Trophoblast cell (in vitro differentiated cells and primary cell): ENCODE results near the gene ACRV1.

Experiments used
- DNase-seq, 2 donors: peaks; one replicate each; pipeline ENCODE4 v3.0.0-alpha.2; 2016
- H2AFZ ChIP-seq: 2 replicates; pipeline ENCODE4 v1.6.1; 2013; ENCODE audit warnings: low read length, moderate library complexity, mild to moderate bottlenecking; ENCODE audit not compliant: insufficient read depth, poor library complexity
- H2AK5ac ChIP-seq: 2 replicates; pipeline ENCODE4 v1.6.1; 2013; ENCODE audit warnings: mild to moderate bottlenecking, low read length
- H2BK120ac ChIP-seq: 2 replicates; pipeline ENCODE4 v1.6.1; 2013; ENCODE audit warnings: low read length, mild to moderate bottlenecking, moderate library complexity; ENCODE audit not compliant: insufficient read depth, poor library complexity
- H2BK12ac ChIP-seq: 2 replicates; pipeline ENCODE4 v1.6.1; 2013; ENCODE audit warnings: mild to moderate bottlenecking, low read length, moderate library complexity
- H2BK5ac ChIP-seq: 2 replicates; pipeline ENCODE4 v1.6.1; 2013; ENCODE audit warnings: low read length, low read depth, moderate library complexity, mild to moderate bottlenecking; ENCODE audit not compliant: poor library complexity
- H3K14ac ChIP-seq: 2 replicates; pipeline ENCODE4 v1.6.1; 2013; ENCODE audit warnings: mild to moderate bottlenecking, low read length
- H3K18ac ChIP-seq: 2 replicates; pipeline ENCODE4 v1.6.1; 2013; ENCODE audit warnings: mild to moderate bottlenecking, low read length
- H3K23ac ChIP-seq: 2 replicates; pipeline ENCODE4 v1.6.1; 2013; ENCODE audit warnings: low read length
- H3K27ac ChIP-seq: 2 replicates; pipeline ENCODE4 v1.5.1; 2013; ENCODE audit warnings: low read depth, mild to moderate bottlenecking, inconsistent platforms, low read length, moderate library complexity
- H3K27me3 ChIP-seq: 2 replicates; pipeline ENCODE4 v1.6.1; 2013; ENCODE audit warnings: inconsistent platforms, mild to moderate bottlenecking, low read length, moderate library complexity; ENCODE audit not compliant: insufficient read depth
- H3K36me3 ChIP-seq, 2 experiments: 1 replicate in 1 of 2; 2 replicates in 1 of 2; pipeline ENCODE4 v1.6.1; 2013; ENCODE audit warnings: low read length in 2 of 2, mild to moderate bottlenecking in 2 of 2, moderate library complexity in 1 of 2; ENCODE audit not compliant: insufficient read depth in 2 of 2, control insufficient read depth in 1 of 2
- H3K4ac ChIP-seq: 2 replicates; pipeline ENCODE4 v1.6.1; 2013; ENCODE audit warnings: low read depth, mild to moderate bottlenecking, low read length, moderate library complexity
- H3K4me1 ChIP-seq, 2 experiments: 1 replicate in 1 of 2; 2 replicates in 1 of 2; pipeline ENCODE4 v1.6.1; 2013; ENCODE audit warnings: low read length in 2 of 2, mild to moderate bottlenecking in 2 of 2, moderate library complexity in 1 of 2; ENCODE audit not compliant: insufficient read depth in 2 of 2, control insufficient read depth in 1 of 2
- H3K4me2 ChIP-seq: 2 replicates; pipeline ENCODE4 v1.6.1; 2013; ENCODE audit warnings: inconsistent platforms, mild to moderate bottlenecking, low read length, moderate library complexity
- H3K4me3 ChIP-seq: 2 replicates; pipeline ENCODE4 v1.5.1; 2013; ENCODE audit warnings: mild to moderate bottlenecking, low read depth, low read length, inconsistent platforms
- H3K79me1 ChIP-seq: one replicate; pipeline ENCODE4 v1.6.1; 2013; ENCODE audit warnings: low read length
- H3K79me2 ChIP-seq: 2 replicates; pipeline ENCODE4 v1.6.1; 2013; ENCODE audit warnings: low read length, mild to moderate bottlenecking; ENCODE audit not compliant: control insufficient read depth, insufficient read depth, poor library complexity
- H3K9ac ChIP-seq: 2 replicates; pipeline ENCODE4 v1.6.1; 2013; ENCODE audit warnings: mild to moderate bottlenecking, low read length
- H3K9me3 ChIP-seq: 2 replicates; pipeline ENCODE4 v1.6.1; 2013; ENCODE audit warnings: low read depth, mild to moderate bottlenecking, control low read depth, inconsistent platforms, low read length; ENCODE audit not compliant: insufficient read depth
- H4K12ac ChIP-seq: 2 replicates; pipeline ENCODE4 v1.6.1; 2013; ENCODE audit warnings: low read depth, mild to moderate bottlenecking, low read length, moderate library complexity
- H4K8ac ChIP-seq: 2 replicates; pipeline ENCODE4 v1.6.1; 2013; ENCODE audit warnings: low read depth, mild to moderate bottlenecking, low read length, moderate library complexity
- H4K91ac ChIP-seq: one replicate; pipeline ENCODE4 v1.6.1; 2013; ENCODE audit warnings: low read depth, mild to moderate bottlenecking, low read length, moderate library complexity
- WGBS: extraction: QIAGEN DNeasy Blood & Tissue Kit; methylation state at CpG from one replicate; pipeline ENCODE4 v1.1.7; 2013; ENCODE audit warnings: missing lambda C conversion rate; ENCODE audit not compliant: insufficient read length, insufficient coverage; ENCODE audit errors: extremely low coverage; 5-methylcytosine and 5-hydroxymethylcytosine counted together

The ACRV1 gene

DNA sequence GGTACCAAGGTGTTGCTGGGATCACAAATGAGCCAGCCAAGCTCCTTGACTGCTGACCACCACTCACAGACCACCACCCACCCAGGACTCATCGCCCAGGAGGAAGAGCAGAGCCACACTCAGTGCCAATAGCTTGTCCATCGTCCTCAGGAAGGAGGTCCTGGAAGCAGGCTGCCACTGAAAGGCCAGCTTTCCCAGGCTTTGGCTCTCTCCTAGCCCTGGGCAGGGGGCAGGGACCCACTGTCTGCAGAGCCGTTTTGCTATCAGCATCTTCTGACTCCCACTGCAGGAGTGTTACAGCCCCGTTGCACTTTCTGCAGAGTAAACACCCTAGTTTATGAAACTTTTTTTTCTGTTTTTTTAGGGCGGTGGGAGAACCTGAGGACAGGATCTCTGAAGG is 12.2 kb upstream of the ACRV1 start:
- Histone ChIP-seq H3K4me3 (no peak overlapping the region), H3K18ac (no peak overlapping the region), H2AK5ac (no peak overlapping the region), H4K91ac (no peak overlapping the region), H4K12ac (no peak overlapping the region), H4K8ac (no peak overlapping the region), H3K27ac (no peak overlapping the region), H2BK12ac (no peak overlapping the region), H2BK5ac (no peak overlapping the region), H3K36me3 (no peaks in the 10 kb centered on the region), H3K9ac (no peak overlapping the region), H3K27me3 (no peaks in the 10 kb centered on the region), H3K14ac (no peak overlapping the region), H3K4ac (no peak overlapping the region), H3K9me3 (peaks cover 2% of the 10 kb centered on the region), H3K4me2 (no peak overlapping the region), H3K79me1 (no peaks in the 10 kb centered on the region), H3K79me2 (no peaks in the 10 kb centered on the region), H3K23ac (no peak overlapping the region), H3K4me1 (no peaks in the 10 kb centered on the region), H2AFZ (no peak overlapping the region), H2BK120ac (no peak overlapping the region)
- no peak for DNase-seq
- WGBS, result no CpG with 5 or more reads among the region's 5 CpGs

DNA sequence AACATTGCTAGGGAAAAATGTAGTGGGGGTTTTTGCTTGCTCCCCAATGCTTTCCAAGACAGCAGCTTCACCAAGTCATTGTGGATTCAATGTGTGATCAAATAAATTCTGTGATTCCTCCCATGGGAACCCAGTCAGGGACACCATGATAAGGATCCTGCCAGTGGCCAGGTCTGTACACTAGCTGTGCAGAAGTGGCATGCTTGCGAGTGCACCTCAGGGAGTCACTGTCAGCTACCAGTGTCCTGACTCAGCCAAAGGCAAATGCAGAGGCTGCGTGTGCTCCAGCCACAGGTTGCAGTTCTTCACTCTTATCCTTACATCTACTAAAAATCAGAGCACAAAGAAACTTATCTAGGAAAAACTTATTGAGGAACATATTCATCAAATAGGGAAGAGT is 9.4 kb upstream of the ACRV1 start:
- Histone ChIP-seq H3K79me2 (no peaks in the 10 kb centered on the region), H3K79me1 (no peaks in the 10 kb centered on the region), H2BK5ac (no peak overlapping the region), H4K91ac (no peak overlapping the region), H2AFZ (no peak overlapping the region), H3K27me3 (no peaks in the 10 kb centered on the region), H3K14ac (no peak overlapping the region), H3K4ac (no peak overlapping the region), H2AK5ac (no peak overlapping the region), H3K18ac (no peak overlapping the region), H3K4me2 (no peak overlapping the region), H2BK120ac (no peak overlapping the region), H3K4me1 (no peaks in the 10 kb centered on the region), H2BK12ac (no peak overlapping the region), H4K8ac (no peak overlapping the region), H3K27ac (no peak overlapping the region), H3K23ac (no peak overlapping the region), H3K9ac (no peak overlapping the region), H4K12ac (no peak overlapping the region), H3K9me3 (peaks cover 3% of the 10 kb centered on the region), H3K36me3 (no peaks in the 10 kb centered on the region), H3K4me3 (no peak overlapping the region)
- no peak for DNase-seq
- WGBS, result no CpG with 5 or more reads among the region's 2 CpGs

DNA sequence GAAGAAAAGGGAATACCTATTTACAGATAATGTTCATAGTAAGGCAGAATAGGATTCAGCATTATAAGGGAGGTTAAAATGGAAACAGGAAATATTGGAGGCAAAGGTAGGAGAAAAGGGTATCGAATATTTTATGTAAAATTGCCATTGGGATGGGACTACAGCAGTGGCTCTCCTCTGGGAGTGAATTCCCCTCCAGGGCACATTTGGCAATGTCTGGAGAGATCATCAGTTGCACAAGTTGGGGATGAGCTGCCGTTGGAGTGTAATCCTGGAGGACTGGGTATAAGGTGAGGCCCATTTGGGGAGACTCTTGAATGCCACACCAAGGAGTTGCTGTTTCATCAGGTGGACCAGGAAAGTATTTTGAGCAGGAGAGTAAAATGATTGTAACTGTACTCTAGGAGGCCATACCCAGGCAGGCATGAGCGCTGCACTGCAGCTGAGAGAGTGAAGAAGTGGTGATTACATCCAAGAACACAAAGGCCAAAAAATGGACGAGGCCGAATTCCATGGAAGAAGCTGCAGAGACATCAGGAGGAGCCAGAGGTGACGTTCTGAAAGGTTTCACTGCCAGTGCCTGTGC is 8.7 kb upstream of the ACRV1 start:
- Histone ChIP-seq H4K8ac (no peak overlapping the region), H3K14ac (no peak overlapping the region), H3K79me1 (no peaks in the 10 kb centered on the region), H3K9ac (no peak overlapping the region), H3K4ac (no peak overlapping the region), H4K12ac (peak overlapping the region; percentile 26), H3K4me1 (no peaks in the 10 kb centered on the region), H3K9me3 (peaks cover 3% of the 10 kb centered on the region), H2BK12ac (no peak overlapping the region), H3K18ac (no peak overlapping the region), H4K91ac (no peak overlapping the region), H3K27ac (no peak overlapping the region), H2BK5ac (no peak overlapping the region), H3K27me3 (no peaks in the 10 kb centered on the region), H2BK120ac (no peak overlapping the region), H3K4me2 (no peak overlapping the region), H3K36me3 (no peaks in the 10 kb centered on the region), H3K4me3 (no peak overlapping the region), H3K79me2 (no peaks in the 10 kb centered on the region), H2AFZ (no peak overlapping the region), H3K23ac (peak overlapping the region; percentile 22), H2AK5ac (no peak overlapping the region)
- DNase-seq, result peak in 1 of 2 donors; percentile 8
- WGBS, result no CpG with 5 or more reads among the region's 6 CpGs

DNA sequence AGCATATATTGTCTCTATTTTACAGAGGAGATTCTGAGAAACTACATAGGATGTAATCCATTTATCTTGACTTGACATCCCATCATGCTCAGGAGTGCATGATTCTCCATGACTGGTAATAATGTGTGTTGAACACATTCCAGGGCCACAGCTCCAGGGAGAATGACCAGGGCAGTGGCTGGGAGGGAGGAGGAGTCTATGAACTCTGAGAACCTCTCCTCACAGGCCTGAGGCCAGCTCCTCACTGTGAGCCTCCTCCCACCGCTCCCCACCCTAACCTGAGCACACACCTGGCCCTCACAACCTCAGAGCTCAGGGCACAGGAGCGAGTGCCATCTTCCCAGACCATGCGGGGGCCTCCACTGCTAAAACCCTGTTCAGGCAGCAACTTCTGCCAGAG is 8.0 kb upstream of the ACRV1 start:
- Histone ChIP-seq H3K9ac (no peak overlapping the region), H2AFZ (no peak overlapping the region), H4K91ac (no peak overlapping the region), H2BK12ac (no peak overlapping the region), H4K8ac (no peak overlapping the region), H3K4me2 (no peak overlapping the region), H3K14ac (no peak overlapping the region), H3K18ac (no peak overlapping the region), H2BK120ac (no peak overlapping the region), H3K9me3 (peaks cover 3% of the 10 kb centered on the region), H3K36me3 (no peaks in the 10 kb centered on the region), H2BK5ac (no peak overlapping the region), H3K27ac (no peak overlapping the region), H3K4me1 (no peaks in the 10 kb centered on the region), H4K12ac (no peak overlapping the region), H2AK5ac (no peak overlapping the region), H3K79me2 (no peaks in the 10 kb centered on the region), H3K4me3 (no peak overlapping the region), H3K27me3 (no peaks in the 10 kb centered on the region), H3K23ac (no peak overlapping the region), H3K79me1 (no peaks in the 10 kb centered on the region), H3K4ac (no peak overlapping the region)
- no peak for DNase-seq
- WGBS, result no CpG with 5 or more reads among the region's 3 CpGs
